H1 (cell line): ENCODE data around the gene PAQR8. TPM values are rescaled to one million over a fixed set of nuclear protein-coding genes. Genes with fewer than 3 reads are reported as not detected.

Source experiments
- CTCF ChIA-PET: fragments of 300-600 bp; sonication (Branson Sonifier 250); formaldehyde crosslinking; loops from one replicate; lab custom pipeline; 2021; ENCODE audit not compliant: partially characterized antibody; lab: Charles Lee
- POLR2A ChIA-PET: fragments of 300-600 bp; sonication (Branson Sonifier 250); formaldehyde crosslinking; loops from one replicate; lab custom pipeline; 2021; ENCODE audit warnings: inconsistent platforms; ENCODE audit not compliant: partially characterized antibody; lab: Charles Lee
- DNase-seq, 2 experiments: peaks; one replicate each; pipeline versions ENCODE4 v3.0.0 to v3.0.0-alpha.2; 2010 to 2022; ENCODE audit warnings: low spot score in 2 of 2, low read depth in 1 of 2, mixed read lengths in 1 of 2
- FAIRE-seq: peaks from 2 replicates; lab custom pipeline; 2011; peaks lifted over from hg19 to GRCh38; lab: Jason Lieb, UNC
- H2AFZ ChIP-seq: 2 replicates; pipeline ENCODE4 v1.8.1; 2012; ENCODE audit warnings: low read length, inconsistent platforms
- H2AK5ac ChIP-seq: 2 replicates; pipeline ENCODE4 v1.6.1; 2013; ENCODE audit warnings: low read depth, low read length
- H2BK120ac ChIP-seq: replicated peaks from 2 replicates; pipeline ENCODE3; 2013; ENCODE audit warnings: low read depth, low read length, inconsistent platforms
- H2BK12ac ChIP-seq: 2 replicates; pipeline ENCODE4 v1.6.1; 2013; ENCODE audit warnings: low read depth, low read length
- H2BK15ac ChIP-seq: 2 replicates; pipeline ENCODE4 v1.6.1; 2013; ENCODE audit warnings: low read length
- H2BK20ac ChIP-seq: 2 replicates; pipeline ENCODE4 v1.6.1; 2013; ENCODE audit warnings: low read length
- H2BK5ac ChIP-seq: 2 replicates; pipeline ENCODE4 v1.6.1; 2013; ENCODE audit warnings: low read depth, low read length
- H3K14ac ChIP-seq: 2 replicates; pipeline ENCODE4 v1.6.1; 2013; ENCODE audit warnings: inconsistent platforms; ENCODE audit not compliant: insufficient read length
- H3K18ac ChIP-seq: 2 replicates; pipeline ENCODE4 v1.6.1; 2013; ENCODE audit warnings: low read length; ENCODE audit errors: extremely low read depth
- H3K23ac ChIP-seq: 2 replicates; pipeline ENCODE4 v1.6.1; 2013; ENCODE audit warnings: inconsistent platforms; ENCODE audit not compliant: insufficient read length
- H3K23me2 ChIP-seq: 2 replicates; pipeline ENCODE4 v1.6.1; 2013; ENCODE audit warnings: low read depth, low read length
- H3K27ac ChIP-seq: 2 replicates; pipeline ENCODE4 v1.6.1; 2011; ENCODE audit warnings: low read depth, low read length, inconsistent platforms
- H3K27me3 ChIP-seq, 4 experiments: replicated peaks in 1 of 4; 1 replicate in 1 of 4; 2 replicates in 3 of 4; pipeline versions ENCODE4 v1.6.1 to v1.8.1; 2011 to 2013; ENCODE audit warnings: low read length in 3 of 4, mild to moderate bottlenecking in 3 of 4, inconsistent platforms in 2 of 4, mixed read lengths in 2 of 4, moderate library complexity in 1 of 4; ENCODE audit not compliant: control insufficient read depth in 3 of 4, insufficient read depth in 3 of 4; ENCODE audit errors: extremely low read depth in 1 of 4
- H3K36me3 ChIP-seq, 4 experiments: 2 replicates each; pipeline versions ENCODE4 v1.6.1 to v1.8.1; 2011 to 2013; ENCODE audit warnings: mild to moderate bottlenecking in 4 of 4, low read length in 3 of 4, moderate library complexity in 2 of 4, control low read depth in 1 of 4, inconsistent platforms in 1 of 4; ENCODE audit not compliant: insufficient read depth in 4 of 4, control insufficient read depth in 2 of 4
- H3K4ac ChIP-seq: replicated peaks from 2 replicates; pipeline ENCODE3; 2013; ENCODE audit warnings: low read length, low read depth, mixed read lengths, inconsistent platforms; ENCODE audit not compliant: insufficient read length
- H3K4me1 ChIP-seq, 4 experiments: replicated peaks in 1 of 4; 1 replicate in 1 of 4; 2 replicates in 3 of 4; pipeline versions ENCODE4 v1.6.1 to v1.8.1; 2011 to 2013; ENCODE audit warnings: low read length in 3 of 4, inconsistent platforms in 2 of 4, mixed read lengths in 1 of 4; ENCODE audit not compliant: insufficient read depth in 4 of 4, control insufficient read depth in 3 of 4
- H3K4me2 ChIP-seq, 2 experiments: 2 replicates each; pipeline versions ENCODE4 v1.6.1 to v1.8.1; 2011 to 2013; ENCODE audit warnings: low read depth in 2 of 2, low read length in 2 of 2, control low read depth in 1 of 2, inconsistent platforms in 1 of 2, mild to moderate bottlenecking in 1 of 2; ENCODE audit not compliant: insufficient read depth in 1 of 2
- H3K4me3 ChIP-seq, 4 experiments: fragments of 200-600, 300-600 bp in 1 of 4; sonication (generic), shearing (Covaris generic), sonication (Bioruptor Twin) in 1 of 4; 2 replicates each; pipeline versions ENCODE4 v1.5.1 to v1.8.1; 2011 to 2016; ENCODE audit warnings: low read length in 4 of 4, low read depth in 3 of 4, control low read depth in 2 of 4, inconsistent platforms in 2 of 4, mild to moderate bottlenecking in 2 of 4, mixed read lengths in 1 of 4, moderate library complexity in 1 of 4; ENCODE audit not compliant: insufficient read depth in 2 of 4; ENCODE audit errors: extremely low read depth in 1 of 4
- H3K56ac ChIP-seq: replicated peaks from 2 replicates; pipeline ENCODE3; 2013; ENCODE audit warnings: low read depth, mild to moderate bottlenecking, mixed read lengths, low read length, inconsistent platforms; ENCODE audit not compliant: insufficient read length
- H3K79me1 ChIP-seq: 2 replicates; pipeline ENCODE4 v1.6.1; 2013; ENCODE audit warnings: low read depth, low read length, control low read depth
- H3K79me2 ChIP-seq, 2 experiments: 2 replicates each; pipeline versions ENCODE4 v1.6.1 to v1.8.1; 2012 to 2013; ENCODE audit warnings: low read length in 2 of 2, mild to moderate bottlenecking in 2 of 2, inconsistent platforms in 1 of 2; ENCODE audit not compliant: insufficient read depth in 2 of 2, control insufficient read depth in 1 of 2
- H3K9ac ChIP-seq, 4 experiments: replicated peaks in 1 of 4; 1 replicate in 1 of 4; 2 replicates in 3 of 4; pipeline versions ENCODE4 v1.6.1 to v1.8.1; 2011 to 2013; ENCODE audit warnings: low read depth in 3 of 4, low read length in 3 of 4, control low read depth in 2 of 4, mild to moderate bottlenecking in 2 of 4, moderate library complexity in 2 of 4, inconsistent platforms in 1 of 4; ENCODE audit errors: extremely low read depth in 1 of 4
- H3K9me3 ChIP-seq, 2 experiments: 2 replicates each; pipeline versions ENCODE4 v1.6.1 to v1.8.1; 2012 to 2013; ENCODE audit warnings: mild to moderate bottlenecking in 2 of 2, moderate library complexity in 2 of 2, control low read depth in 1 of 2, inconsistent platforms in 1 of 2, low read depth in 1 of 2, low read length in 1 of 2, mixed read lengths in 1 of 2; ENCODE audit not compliant: insufficient read depth in 2 of 2
- H4K20me1 ChIP-seq, 2 experiments: replicated peaks in 1 of 2; 2 replicates each; pipeline versions ENCODE3 to v1.8.1; 2011 to 2013; ENCODE audit warnings: inconsistent platforms in 2 of 2, low read length in 2 of 2, mild to moderate bottlenecking in 1 of 2; ENCODE audit not compliant: insufficient read depth in 2 of 2, control insufficient read depth in 1 of 2
- H4K5ac ChIP-seq: 2 replicates; pipeline ENCODE4 v1.6.1; 2013; ENCODE audit warnings: low read length, low read depth, mixed read lengths, inconsistent platforms; ENCODE audit not compliant: insufficient read length
- H4K8ac ChIP-seq: 2 replicates; pipeline ENCODE4 v1.8.0; 2013; ENCODE audit warnings: mild to moderate bottlenecking, moderate library complexity, low read length, inconsistent platforms; ENCODE audit not compliant: insufficient read depth; ENCODE audit errors: extremely low read depth
- H4K91ac ChIP-seq: replicated peaks from 2 replicates; pipeline ENCODE3; 2013; ENCODE audit warnings: low read length, mixed read lengths, inconsistent platforms; ENCODE audit not compliant: insufficient read length
- BRCA1 ChIP-seq: IDR thresholded peaks from 2 replicates; pipeline ENCODE4 v1.6.1; 2012; ENCODE audit warnings: low read depth, low read length, improper control_type of control experiment
- CBX5 ChIP-seq: fragments of 300-800, 300-1000 bp; sonication (generic); IDR thresholded peaks from 2 replicates; pipeline ENCODE4 v1.7.1; 2016; ENCODE audit warnings: antibody characterized with exemption, low read length, low read depth
- CHD2 ChIP-seq: IDR thresholded peaks from 2 replicates; pipeline ENCODE4 v1.6.1; 2012; ENCODE audit warnings: low read length, improper control_type of control experiment
- FOSL1 ChIP-seq: IDR thresholded peaks from 2 replicates; pipeline ENCODE4 v1.6.1; 2011; ENCODE audit warnings: mild to moderate bottlenecking, low read depth, low read length, moderate library complexity; ENCODE audit not compliant: insufficient read depth
- JUN ChIP-seq: IDR thresholded peaks from 2 replicates; pipeline ENCODE4 v1.6.1; 2011; ENCODE audit warnings: low read depth, mild to moderate bottlenecking, improper control_type of control experiment, low read length
- MAFK ChIP-seq: IDR thresholded peaks from 2 replicates; pipeline ENCODE4 v1.6.1; 2012; ENCODE audit warnings: low read depth, mild to moderate bottlenecking, improper control_type of control experiment, low read length
- MAX ChIP-seq: IDR thresholded peaks from 2 replicates; pipeline ENCODE4 v1.6.1; 2012; ENCODE audit warnings: inconsistent platforms
- NANOG ChIP-seq: IDR thresholded peaks from 2 replicates; pipeline ENCODE4 v1.6.1; 2011; ENCODE audit warnings: low read length, low read depth, mild to moderate bottlenecking, inconsistent platforms; ENCODE audit not compliant: insufficient read depth, poor library complexity, severe bottlenecking
- POU5F1 ChIP-seq: IDR thresholded peaks from 2 replicates; pipeline ENCODE4 v1.6.1; 2011; ENCODE audit warnings: low read depth, mild to moderate bottlenecking, low read length, moderate library complexity
- RNF2 ChIP-seq: fragments of 200-900, 300-1000 bp; sonication (generic); IDR thresholded peaks from 2 replicates; pipeline ENCODE4 v1.7.1; 2016; ENCODE audit warnings: borderline replicate concordance, low read depth, mild to moderate bottlenecking, antibody characterized with exemption, low read length; ENCODE audit not compliant: poor library complexity, severe bottlenecking; ENCODE audit errors: missing control alignments
- SP4 ChIP-seq: IDR thresholded peaks from 2 replicates; pipeline ENCODE4 v1.6.1; 2012; ENCODE audit warnings: low read length, inconsistent platforms
- USF2 ChIP-seq: IDR thresholded peaks from 2 replicates; pipeline ENCODE4 v1.6.1; 2011; ENCODE audit warnings: low read length, improper control_type of control experiment
- ZNF274 ChIP-seq: IDR thresholded peaks from 2 replicates; pipeline ENCODE4 v1.7.0; 2012; ENCODE audit warnings: low read length, borderline replicate concordance; ENCODE audit errors: extremely low read depth
- WGBS, 2 experiments: shearing (Covaris generic) in 1 of 2; methylation state at CpG; one replicate each; pipeline versions ENCODE4 v1.1.6 to v1.1.7; 2013 to 2015; ENCODE audit warnings: low lambda C conversion rate in 2 of 2, mixed read lengths in 2 of 2, inconsistent platforms in 1 of 2, low coverage in 1 of 2, missing lambda C conversion rate in 1 of 2; ENCODE audit not compliant: insufficient replicate concordance in 2 of 2, insufficient coverage in 1 of 2, insufficient read length in 1 of 2; ENCODE audit errors: extremely low coverage in 1 of 2, missing lambda C conversion rate in 1 of 2; 5-methylcytosine and 5-hydroxymethylcytosine counted together
- polyA plus RNA-seq, 7 experiments: library from polyadenylated mRNA; depleted of rRNA in 3 of 7; stranded (reverse) in 5 of 7; unstranded in 2 of 7; fragments of >200 nt in 5 of 7; fragments of 200-250 nt in 2 of 7; gene quantifications; 1 replicate in 5 of 7; 2 replicates in 1 of 7; 4 replicates in 1 of 7; pipeline versions ENCODE4 v1.2.1 to v1.2.3, GENCODE V29; 2011 to 2013; ENCODE audit warnings: missing spikeins in 2 of 7, mixed read lengths in 2 of 7
- total RNA-seq: library from RNA; stranded (reverse); fragmentation: NEBNext Ultra II Directional; extraction: Animal tissue kit (Norgen Biotek cat#: 25700); gene quantifications from 2 replicates; pipeline ENCODE4 v1.2.1, GENCODE V29; 2021

PAQR8 gene
- total and polyA plus RNA-seq, 2 of the 8 experiments (the other 6 are each of a cell fraction or from before 2014, with no cell fraction given) = 7.6 to 9.6 TPM

GRCh38 chr6:52405243-52405642, 43.3 kb downstream of the PAQR8 start:
- H2BK120ac ChIP-seq = no peak overlapping the region
- 95% methylated on average over 1 of the region's 1 CpG; no CpG with 5 or more reads in 1 of the 2 experiments for WGBS, 2 experiments

More at GRCh38 chr6:52405243-52405642, 43.3 kb downstream of the PAQR8 start:
- no peak overlapping the region for H3K18ac ChIP-seq
- FAIRE-seq (no peak), DNase-seq (no peak)
- no peaks in the 10 kb centered on the region for H3K79me2 ChIP-seq
- no peak overlapping the region for H4K5ac ChIP-seq
- no peak overlapping the region for H3K23ac ChIP-seq
- H4K8ac ChIP-seq = no peak overlapping the region
- no peaks in the 10 kb centered on the region for H4K20me1 ChIP-seq
- no peaks in the 10 kb centered on the region for H3K9me3 ChIP-seq
- no peaks in the 10 kb centered on the region for H3K23me2 ChIP-seq
- ChIA-PET CTCF (interaction anchor here (0.9 to 11.2 kb wide), 11 partner anchors 11 to 319 kb away, joined by 3 to 175 read pairs (median 5); partner anchors contain the start of gene MCM3), POLR2A (interaction anchor here (9.5 kb wide), 1 partner anchor 121 kb away, joined by 75 read pairs; the partner anchor contains the start of gene MCM3)
- no peak overlapping the region for H3K9ac ChIP-seq
- peaks cover 0 to 2% (median under 1%) of the 10 kb centered on the region in 4 experiments; a peak in 3 of 7 replicates for H3K4me1 ChIP-seq
- no peaks in the 10 kb centered on the region for H3K79me1 ChIP-seq
- H2AFZ ChIP-seq = no peak overlapping the region
- no peak overlapping the region for H3K4me2 ChIP-seq
- no peak overlapping the region for H3K4me3 ChIP-seq
- TF ChIP-seq MAX = no peak
- no peak for TF ChIP-seq POU5F1
- TF ChIP-seq NANOG = no peak
- TF ChIP-seq CHD2 = no peak
- no peak for TF ChIP-seq CBX5
- no peak for TF ChIP-seq MAFK
- no peak for TF ChIP-seq USF2
- no peak for TF ChIP-seq JUN
- TF ChIP-seq RNF2 = no peak
- TF ChIP-seq ZNF274 = no peak
- TF ChIP-seq FOSL1 = no peak
- TF ChIP-seq SP4 = no peak
- no peak for TF ChIP-seq BRCA1
- H2BK12ac ChIP-seq = no peak overlapping the region
- no peak overlapping the region for H3K27ac ChIP-seq
- H3K14ac ChIP-seq = no peak overlapping the region
- no peak overlapping the region for H4K91ac ChIP-seq
- no peak overlapping the region for H3K4ac ChIP-seq
- no peak overlapping the region for H2BK20ac ChIP-seq
- no peak overlapping the region for H2BK5ac ChIP-seq
- no peak overlapping the region for H3K56ac ChIP-seq
- no peak overlapping the region for H2AK5ac ChIP-seq
- no peaks in the 10 kb centered on the region for H3K27me3 ChIP-seq
- no peak overlapping the region for H2BK15ac ChIP-seq
- H3K36me3 ChIP-seq = peaks cover 0 to 6% (median 0%) of the 10 kb centered on the region in 4 experiments; a peak in 2 of 8 replicates
